HG03064 (cell line): ENCODE data around the gene DCP2.

Experiments
- ATAC-seq: cut with Tn5 transposase; IDR thresholded peaks from one replicate; pipeline ENCODE4 v1.9.1; 2021; ENCODE audit warnings: low read depth; ENCODE audit not compliant: unreplicated experiment

The DCP2 gene

DNA sequence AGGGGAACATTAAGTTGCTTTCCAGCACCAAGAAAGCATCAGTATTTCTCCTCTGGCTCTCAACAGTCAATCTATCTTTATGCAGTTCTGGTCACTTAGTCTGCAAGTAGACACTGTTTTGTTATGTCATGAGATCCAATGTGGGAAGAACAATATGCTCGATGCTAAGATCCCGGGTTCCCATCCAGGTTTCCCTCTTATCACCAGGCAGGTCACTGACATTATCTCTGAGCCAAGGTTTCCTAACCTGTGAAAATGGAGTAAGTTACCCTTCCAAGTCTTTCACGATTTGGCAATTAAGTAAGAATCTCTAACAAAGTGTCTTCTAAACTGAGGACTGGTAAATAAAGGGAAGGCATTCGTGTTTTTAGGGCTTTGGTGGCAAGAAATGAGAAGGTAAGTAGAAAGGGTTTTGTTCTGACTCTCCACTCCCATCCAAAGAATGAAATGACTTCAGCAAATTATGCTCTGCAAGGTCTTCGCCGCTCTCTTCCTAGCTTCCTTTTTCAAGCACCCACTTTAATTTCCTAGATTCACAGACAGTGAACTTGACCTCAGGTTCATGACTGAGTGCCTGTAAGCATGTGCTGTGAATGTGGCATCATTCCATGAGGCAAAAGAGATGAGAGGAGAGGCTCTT lies 86.4 kb downstream of the DCP2 start:
- ATAC-seq: no peak

DNA sequence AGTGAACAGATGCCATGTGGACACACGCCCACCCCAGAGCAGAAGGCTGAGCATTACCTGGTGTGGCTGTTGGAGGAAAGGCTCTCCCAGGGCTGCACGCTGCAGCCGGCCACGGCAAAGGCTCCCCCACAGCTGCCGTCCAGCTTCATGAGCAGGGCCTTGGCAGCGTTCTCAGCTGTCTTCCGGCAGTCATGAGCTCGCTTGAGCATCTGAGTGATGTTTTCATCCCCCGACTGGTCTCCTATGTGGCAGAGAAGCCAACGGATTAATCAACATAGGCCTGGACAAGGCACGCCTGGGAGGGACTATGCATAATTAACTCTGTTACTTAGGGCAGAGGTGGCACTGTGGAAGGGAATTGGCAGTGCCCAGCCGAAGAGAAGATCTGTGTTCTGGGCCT lies 87.3 kb downstream of the DCP2 start:
- ATAC-seq: no peak

DNA sequence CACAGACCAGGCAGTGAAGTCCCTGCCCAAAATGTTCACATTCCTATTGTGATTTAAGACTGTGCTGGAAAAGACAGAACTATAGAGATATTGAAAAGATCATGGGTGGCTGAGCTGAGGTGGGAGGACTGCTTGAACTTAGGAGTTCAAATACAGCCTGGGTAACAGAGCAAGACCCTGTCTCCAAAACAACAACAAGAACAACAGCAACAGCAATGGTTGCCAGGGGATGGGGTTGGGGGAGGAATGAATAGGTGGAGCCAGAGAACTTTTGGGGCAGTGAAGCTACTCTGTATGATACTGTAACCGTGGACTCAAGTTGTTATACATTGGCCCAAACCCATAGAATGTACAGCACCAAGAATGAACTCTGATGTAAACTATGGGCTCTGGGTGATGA lies 88.2 kb downstream of the DCP2 start:
- ATAC-seq: no peak

DNA sequence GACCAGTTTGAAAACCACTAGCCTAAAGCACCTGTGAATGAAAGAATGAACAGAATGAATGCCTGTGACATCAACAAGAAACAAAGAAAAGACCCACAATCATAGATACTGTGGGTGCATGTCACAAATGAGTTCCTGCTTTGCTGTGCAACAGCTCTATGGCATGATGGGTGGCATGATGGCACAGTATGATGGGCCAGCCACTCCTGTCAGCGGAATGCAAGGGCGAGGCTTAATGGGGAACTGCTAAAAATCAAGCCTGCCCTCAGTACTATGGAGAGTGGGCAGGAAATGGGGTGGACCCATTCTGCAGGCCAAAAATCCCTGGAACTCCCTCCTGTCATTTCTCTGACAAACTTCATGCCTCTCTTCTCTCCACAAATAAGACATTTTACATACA lies 89.0 kb downstream of the DCP2 start:
- no peak for ATAC-seq

DNA sequence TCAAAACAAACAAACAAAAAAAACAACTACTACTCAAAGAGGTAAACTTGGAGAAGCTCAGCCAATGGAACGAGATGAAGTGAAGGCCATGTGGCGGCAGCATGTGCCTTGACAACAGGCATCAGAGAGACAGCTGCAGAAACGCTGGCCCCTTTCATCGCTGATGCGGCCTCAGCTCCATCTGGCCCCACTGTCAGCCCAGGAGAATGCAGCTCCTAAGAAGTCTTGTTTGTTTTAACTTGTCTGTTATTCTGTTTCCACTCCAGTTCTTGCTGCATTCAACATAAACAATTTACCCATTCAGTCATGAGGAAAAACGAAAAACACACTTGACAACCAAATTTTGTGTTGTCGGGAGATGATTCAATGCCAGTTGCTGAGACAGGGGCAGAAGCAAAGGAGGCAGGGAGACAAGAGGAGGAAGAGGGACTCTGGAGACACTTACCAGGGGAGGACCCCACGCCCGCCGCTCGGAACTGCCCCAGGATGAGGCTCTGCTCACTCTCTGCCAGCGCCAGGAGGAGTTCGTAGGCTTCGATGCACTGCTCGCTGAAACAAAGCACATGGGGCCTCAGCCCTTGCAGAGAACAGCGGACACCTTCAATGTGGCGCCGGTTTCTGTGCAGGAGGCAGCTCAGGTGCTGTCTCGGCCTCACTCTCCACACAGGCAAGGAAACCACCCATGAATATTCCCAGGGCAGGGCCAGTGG lies 91.2 kb downstream of the DCP2 start:
- no peak for ATAC-seq

DNA sequence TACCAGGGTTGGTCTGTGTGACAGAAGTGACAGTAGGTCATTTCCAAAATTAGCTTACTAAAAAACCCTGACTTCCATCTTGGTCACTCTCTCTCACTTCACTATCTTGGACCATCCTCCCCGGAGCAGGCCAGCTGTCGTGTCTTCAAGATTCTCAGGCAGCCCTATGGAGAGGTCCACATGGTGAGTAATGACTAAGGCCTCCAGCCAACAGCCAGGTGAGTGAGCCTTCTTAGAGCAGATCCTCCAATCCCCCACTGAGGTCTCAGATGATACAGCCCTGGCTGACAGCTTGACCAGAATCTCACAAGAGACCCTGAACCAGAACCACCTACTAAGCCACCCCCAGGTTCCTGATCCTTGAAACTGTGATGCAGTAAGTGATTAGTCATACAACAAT lies 92.0 kb downstream of the DCP2 start:
- no peak for ATAC-seq
